ENCODE results near the gene SAXO1.

The SAXO1 gene

DNA sequence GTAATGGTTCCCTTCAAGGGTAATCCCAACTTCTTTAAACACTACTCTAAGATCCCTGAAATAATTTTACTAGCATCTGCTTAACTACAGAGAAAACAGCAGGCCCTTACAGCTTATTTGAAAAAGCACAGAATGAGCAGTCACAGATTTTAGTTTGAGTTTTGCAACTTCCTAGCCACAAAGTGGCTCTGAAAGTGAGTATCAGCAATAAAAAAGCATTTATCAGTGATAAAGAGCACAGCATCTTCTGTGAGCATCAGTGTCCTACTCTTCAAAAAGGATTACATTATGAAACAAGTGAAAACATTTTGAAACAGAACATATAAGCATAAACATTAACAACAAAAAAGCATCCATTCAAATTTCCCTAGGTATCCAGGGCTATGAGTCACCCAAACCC lies 45.0 kb downstream of the SAXO1 start:
- H2BK120ac ChIP-seq (ENCODE audit: low read depth, low read length), result no peak overlapping the region
- no peak overlapping the region for H3K18ac ChIP-seq (ENCODE audit: low read length)
- H3K27me3 ChIP-seq (ENCODE audit: insufficient read depth, low read length, poor library complexity), result no peaks in the 10 kb centered on the region
- no peaks in the 10 kb centered on the region for H3K4me1 ChIP-seq (ENCODE audit: control insufficient read depth, low read depth, low read length)
- H3K9ac ChIP-seq (ENCODE audit: low read length), result no peak overlapping the region
- no peak for DNase-seq
- no peak overlapping the region for H2BK5ac ChIP-seq (ENCODE audit: low read length)
- no peaks in the 10 kb centered on the region for H3K79me1 ChIP-seq (ENCODE audit: low read length)
- H4K8ac ChIP-seq (ENCODE audit: low read depth, low read length), result no peak overlapping the region
- H2BK15ac ChIP-seq (replicated peaks; ENCODE audit: low read depth), result no peak overlapping the region
- H3K36me3 ChIP-seq (ENCODE audit: control insufficient read depth, insufficient read depth, low read length), result no peaks in the 10 kb centered on the region
- H3K79me2 ChIP-seq (ENCODE audit: control insufficient read depth, insufficient read depth, low read length), result no peaks in the 10 kb centered on the region
- no peak overlapping the region for H3K27ac ChIP-seq (ENCODE audit: low read depth, low read length)
- H3K23ac ChIP-seq (ENCODE audit: low read length), result no peak overlapping the region
- no peak overlapping the region for H3K4me3 ChIP-seq (ENCODE audit: low read length)
- H4K5ac ChIP-seq (ENCODE audit: low read length), result no peak overlapping the region
- no peak overlapping the region for H2AK5ac ChIP-seq (ENCODE audit: low read length)
- H3K56ac ChIP-seq (ENCODE audit: low read length), result no peak overlapping the region
- H3K4me2 ChIP-seq (ENCODE audit: low read length), result no peak overlapping the region
- H3K4ac ChIP-seq (ENCODE audit: low read depth, low read length), result no peak overlapping the region

DNA sequence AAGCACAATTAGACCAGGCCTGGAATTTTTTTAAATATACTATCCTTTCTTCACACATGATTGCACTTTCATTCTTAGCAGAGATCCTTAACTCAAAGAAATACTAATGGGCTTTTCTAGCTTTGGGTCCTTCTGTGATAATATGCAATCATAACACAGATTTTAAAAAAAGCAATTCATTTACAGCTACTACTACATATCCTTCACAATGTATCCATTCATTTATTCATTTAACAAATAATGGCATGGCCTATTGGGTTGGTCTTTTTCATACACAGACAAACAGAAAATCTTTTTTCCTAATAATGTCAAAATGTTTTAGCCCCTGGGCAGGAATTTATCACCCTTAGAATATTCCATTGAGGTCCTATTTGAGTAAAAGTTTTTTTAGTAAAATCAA lies 47.0 kb downstream of the SAXO1 start:
- H2BK120ac ChIP-seq (ENCODE audit: low read depth, low read length), result no peak overlapping the region
- H3K36me3 ChIP-seq (ENCODE audit: control insufficient read depth, insufficient read depth, low read length), result no peaks in the 10 kb centered on the region
- no peak overlapping the region for H3K9ac ChIP-seq (ENCODE audit: low read length)
- no peak overlapping the region for H3K56ac ChIP-seq (ENCODE audit: low read length)
- H3K4me3 ChIP-seq (ENCODE audit: low read length), result no peak overlapping the region
- no peak overlapping the region for H4K8ac ChIP-seq (ENCODE audit: low read depth, low read length)
- H3K4ac ChIP-seq (ENCODE audit: low read depth, low read length), result no peak overlapping the region
- no peak overlapping the region for H2AK5ac ChIP-seq (ENCODE audit: low read length)
- H3K4me2 ChIP-seq (ENCODE audit: low read length), result no peak overlapping the region
- no peak overlapping the region for H2BK5ac ChIP-seq (ENCODE audit: low read length)
- no peak overlapping the region for H3K18ac ChIP-seq (ENCODE audit: low read length)
- no peaks in the 10 kb centered on the region for H3K4me1 ChIP-seq (ENCODE audit: control insufficient read depth, low read depth, low read length)
- no peaks in the 10 kb centered on the region for H3K79me2 ChIP-seq (ENCODE audit: control insufficient read depth, insufficient read depth, low read length)
- no peak overlapping the region for H2BK15ac ChIP-seq (replicated peaks; ENCODE audit: low read depth)
- H3K23ac ChIP-seq (ENCODE audit: low read length), result no peak overlapping the region
- no peaks in the 10 kb centered on the region for H3K27me3 ChIP-seq (ENCODE audit: insufficient read depth, low read length, poor library complexity)
- DNase-seq, result no peak
- no peaks in the 10 kb centered on the region for H3K79me1 ChIP-seq (ENCODE audit: low read length)
- no peak overlapping the region for H3K27ac ChIP-seq (ENCODE audit: low read depth, low read length)
- H4K5ac ChIP-seq (ENCODE audit: low read length), result no peak overlapping the region

DNA sequence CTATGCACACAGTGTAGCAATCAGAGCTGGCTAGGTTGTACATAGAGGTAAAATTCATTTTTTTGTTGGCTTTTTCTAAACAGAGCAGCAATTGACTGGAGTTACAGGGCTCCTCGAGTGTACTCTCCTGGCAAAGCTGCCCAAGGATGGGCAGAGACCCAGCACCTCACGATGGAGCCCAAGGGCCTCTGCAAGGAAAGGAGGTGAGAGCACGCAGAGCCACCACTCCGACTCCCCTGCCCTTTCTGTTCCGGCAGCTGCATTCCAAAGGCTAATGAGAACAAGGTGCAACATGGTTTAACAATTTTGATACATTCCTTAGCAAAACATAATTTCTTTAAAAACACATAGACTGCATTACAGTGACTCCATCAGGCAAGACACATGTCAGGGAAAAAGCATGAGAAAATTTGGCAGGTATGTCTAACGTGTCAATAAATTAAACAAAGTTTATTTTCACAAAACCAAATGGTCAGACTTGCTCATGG lies 47.5 kb downstream of the SAXO1 start:
- Histone ChIP-seq H3K4ac (ENCODE audit: low read depth, low read length) (no peak overlapping the region), H3K79me2 (ENCODE audit: control insufficient read depth, insufficient read depth, low read length) (no peaks in the 10 kb centered on the region), H3K18ac (ENCODE audit: low read length) (no peak overlapping the region), H3K4me1 (ENCODE audit: control insufficient read depth, low read depth, low read length) (no peaks in the 10 kb centered on the region), H3K27ac (ENCODE audit: low read depth, low read length) (no peak overlapping the region), H4K8ac (ENCODE audit: low read depth, low read length) (no peak overlapping the region), H3K23ac (ENCODE audit: low read length) (no peak overlapping the region), H3K4me3 (ENCODE audit: low read length) (no peak overlapping the region), H2BK15ac (replicated peaks; ENCODE audit: low read depth) (no peak overlapping the region), H2BK120ac (ENCODE audit: low read depth, low read length) (no peak overlapping the region), H3K27me3 (ENCODE audit: insufficient read depth, low read length, poor library complexity) (no peaks in the 10 kb centered on the region), H3K9ac (ENCODE audit: low read length) (no peak overlapping the region), H4K5ac (ENCODE audit: low read length) (no peak overlapping the region), H3K56ac (ENCODE audit: low read length) (no peak overlapping the region), H3K4me2 (ENCODE audit: low read length) (no peak overlapping the region), H3K79me1 (ENCODE audit: low read length) (no peaks in the 10 kb centered on the region), H2AK5ac (ENCODE audit: low read length) (no peak overlapping the region), H2BK5ac (ENCODE audit: low read length) (no peak overlapping the region), H3K36me3 (ENCODE audit: control insufficient read depth, insufficient read depth, low read length) (no peaks in the 10 kb centered on the region)
- no peak for DNase-seq
- WGBS (ENCODE audit: extremely low coverage, insufficient coverage, low lambda C conversion rate), result no CpG with 5 or more reads among the region's 6 CpGs

DNA sequence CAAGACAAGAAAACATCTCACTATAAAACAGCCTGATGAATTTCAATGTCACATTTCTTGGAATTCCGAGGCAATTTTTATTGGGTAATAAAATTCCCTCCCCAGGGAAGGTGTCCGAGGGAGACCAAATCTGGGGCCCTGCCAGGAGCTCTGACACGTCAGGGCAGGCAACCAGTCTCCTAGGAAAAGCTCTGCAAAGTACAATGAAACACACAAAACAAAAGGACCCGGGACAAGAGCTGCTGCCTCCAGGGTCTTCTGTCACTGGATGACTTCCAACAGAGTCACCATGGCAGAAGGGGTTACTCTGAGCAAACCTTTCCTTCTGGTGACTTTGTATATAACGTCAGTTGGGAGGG lies 50.8 kb downstream of the SAXO1 start:
- H2BK120ac ChIP-seq (ENCODE audit: low read depth, low read length), result no peak overlapping the region
- no peak overlapping the region for H3K56ac ChIP-seq (ENCODE audit: low read length)
- H3K4ac ChIP-seq (ENCODE audit: low read depth, low read length), result no peak overlapping the region
- H4K5ac ChIP-seq (ENCODE audit: low read length), result no peak overlapping the region
- H3K27me3 ChIP-seq (ENCODE audit: insufficient read depth, low read length, poor library complexity), result no peaks in the 10 kb centered on the region
- no peak overlapping the region for H3K9ac ChIP-seq (ENCODE audit: low read length)
- no peaks in the 10 kb centered on the region for H3K4me1 ChIP-seq (ENCODE audit: control insufficient read depth, low read depth, low read length)
- WGBS (ENCODE audit: extremely low coverage, insufficient coverage, low lambda C conversion rate), result no CpG with 5 or more reads among the region's 5 CpGs
- H3K23ac ChIP-seq (ENCODE audit: low read length), result no peak overlapping the region
- no peak overlapping the region for H3K4me3 ChIP-seq (ENCODE audit: low read length)
- H2BK5ac ChIP-seq (ENCODE audit: low read length), result no peak overlapping the region
- H3K79me1 ChIP-seq (ENCODE audit: low read length), result no peaks in the 10 kb centered on the region
- no peaks in the 10 kb centered on the region for H3K79me2 ChIP-seq (ENCODE audit: control insufficient read depth, insufficient read depth, low read length)
- H3K4me2 ChIP-seq (ENCODE audit: low read length), result no peak overlapping the region
- no peak overlapping the region for H2BK15ac ChIP-seq (replicated peaks; ENCODE audit: low read depth)
- H4K8ac ChIP-seq (ENCODE audit: low read depth, low read length), result no peak overlapping the region
- no peak overlapping the region for H3K27ac ChIP-seq (ENCODE audit: low read depth, low read length)
- no peak overlapping the region for H3K18ac ChIP-seq (ENCODE audit: low read length)
- DNase-seq, result no peak
- no peaks in the 10 kb centered on the region for H3K36me3 ChIP-seq (ENCODE audit: control insufficient read depth, insufficient read depth, low read length)
- H2AK5ac ChIP-seq (ENCODE audit: low read length), result no peak overlapping the region

DNA sequence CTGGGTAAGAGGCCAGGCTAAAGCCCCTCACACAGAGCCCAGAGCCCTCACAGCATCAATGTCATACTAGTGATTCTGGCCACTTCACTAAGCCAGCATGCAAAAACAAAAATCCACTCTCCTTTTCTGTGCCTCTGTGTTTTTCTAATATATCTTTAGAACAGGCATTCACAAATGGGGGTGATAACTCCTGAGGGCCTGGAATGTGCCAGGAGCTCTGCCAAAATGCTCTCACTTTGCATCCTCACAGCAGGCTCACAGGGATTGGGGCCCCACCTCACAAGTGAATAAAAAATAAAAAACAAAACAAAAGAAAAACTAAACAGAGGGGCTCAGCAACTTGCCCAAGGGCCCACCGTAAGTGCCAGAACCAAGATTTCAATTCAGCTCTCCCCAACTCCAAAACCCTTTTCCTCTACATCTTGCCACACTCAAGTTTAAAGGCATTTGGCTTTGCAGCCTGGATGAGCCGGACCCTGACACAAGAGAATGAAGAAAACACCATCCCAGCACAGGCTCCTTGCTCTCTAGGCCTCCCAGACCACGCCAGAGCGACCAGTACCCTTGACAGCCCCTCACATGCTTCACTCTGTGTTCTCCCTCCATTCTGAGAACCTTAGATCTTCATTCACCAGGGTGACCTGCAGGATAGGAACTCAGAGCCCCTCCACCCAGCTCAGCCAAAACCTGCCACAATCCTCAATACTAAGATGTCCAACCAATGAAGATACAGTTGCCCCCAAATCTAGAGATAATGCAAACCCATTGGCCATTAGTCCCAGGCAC lies 51.3 kb downstream of the SAXO1 start:
- Histone ChIP-seq H3K79me2 (ENCODE audit: control insufficient read depth, insufficient read depth, low read length) (no peaks in the 10 kb centered on the region), H3K9ac (ENCODE audit: low read length) (no peak overlapping the region), H2BK5ac (ENCODE audit: low read length) (no peak overlapping the region), H3K18ac (ENCODE audit: low read length) (no peak overlapping the region), H2AK5ac (ENCODE audit: low read length) (no peak overlapping the region), H3K4me2 (ENCODE audit: low read length) (no peak overlapping the region), H3K79me1 (ENCODE audit: low read length) (no peaks in the 10 kb centered on the region), H2BK15ac (replicated peaks; ENCODE audit: low read depth) (no peak overlapping the region), H3K56ac (ENCODE audit: low read length) (no peak overlapping the region), H3K4me1 (ENCODE audit: control insufficient read depth, low read depth, low read length) (no peaks in the 10 kb centered on the region), H3K23ac (ENCODE audit: low read length) (no peak overlapping the region), H3K4me3 (ENCODE audit: low read length) (no peak overlapping the region), H3K27ac (ENCODE audit: low read depth, low read length) (no peak overlapping the region), H3K36me3 (ENCODE audit: control insufficient read depth, insufficient read depth, low read length) (no peaks in the 10 kb centered on the region), H3K4ac (ENCODE audit: low read depth, low read length) (no peak overlapping the region), H4K5ac (ENCODE audit: low read length) (no peak overlapping the region), H4K8ac (ENCODE audit: low read depth, low read length) (peak overlapping the region; percentile 76), H2BK120ac (ENCODE audit: low read depth, low read length) (no peak overlapping the region), H3K27me3 (ENCODE audit: insufficient read depth, low read length, poor library complexity) (no peaks in the 10 kb centered on the region)
- WGBS (ENCODE audit: extremely low coverage, insufficient coverage, low lambda C conversion rate), result no CpG with 5 or more reads among the region's 4 CpGs
- DNase-seq, result no peak

DNA sequence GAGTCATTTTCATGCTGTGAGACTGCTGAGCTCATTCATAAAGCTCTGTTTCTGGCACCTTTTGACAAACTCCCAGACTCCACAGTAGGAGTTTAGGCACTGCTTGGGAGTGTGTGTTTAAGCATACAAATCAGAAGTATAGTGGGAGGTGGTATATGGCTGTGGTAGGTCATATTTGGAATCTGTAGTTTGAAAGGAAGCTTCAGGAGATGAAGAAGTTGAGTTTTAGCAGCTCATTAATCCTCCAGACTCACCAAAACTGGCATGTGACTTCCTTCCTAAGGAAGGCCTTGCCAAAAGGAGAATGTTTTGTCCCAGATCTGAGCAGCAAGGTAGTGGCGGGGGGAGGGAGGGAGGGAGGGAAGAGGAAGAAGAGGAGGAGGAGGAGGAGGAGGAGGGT lies 52.8 kb downstream of the SAXO1 start:
- Histone ChIP-seq H3K4me1 (ENCODE audit: control insufficient read depth, low read depth, low read length) (no peaks in the 10 kb centered on the region), H2BK5ac (ENCODE audit: low read length) (no peak overlapping the region), H3K27me3 (ENCODE audit: insufficient read depth, low read length, poor library complexity) (no peaks in the 10 kb centered on the region), H3K79me1 (ENCODE audit: low read length) (no peaks in the 10 kb centered on the region), H3K4me3 (ENCODE audit: low read length) (no peak overlapping the region), H3K4me2 (ENCODE audit: low read length) (no peak overlapping the region), H4K8ac (ENCODE audit: low read depth, low read length) (no peak overlapping the region), H3K27ac (ENCODE audit: low read depth, low read length) (no peak overlapping the region), H2BK120ac (ENCODE audit: low read depth, low read length) (no peak overlapping the region), H3K4ac (ENCODE audit: low read depth, low read length) (no peak overlapping the region), H3K36me3 (ENCODE audit: control insufficient read depth, insufficient read depth, low read length) (no peaks in the 10 kb centered on the region), H3K23ac (ENCODE audit: low read length) (no peak overlapping the region), H2BK15ac (replicated peaks; ENCODE audit: low read depth) (no peak overlapping the region), H3K79me2 (ENCODE audit: control insufficient read depth, insufficient read depth, low read length) (no peaks in the 10 kb centered on the region), H4K5ac (ENCODE audit: low read length) (no peak overlapping the region), H2AK5ac (ENCODE audit: low read length) (no peak overlapping the region), H3K9ac (ENCODE audit: low read length) (no peak overlapping the region), H3K56ac (ENCODE audit: low read length) (no peak overlapping the region), H3K18ac (ENCODE audit: low read length) (no peak overlapping the region)
- no CpG with 5 or more reads among the region's 1 CpG for WGBS (ENCODE audit: extremely low coverage, insufficient coverage, low lambda C conversion rate)
- no peak for DNase-seq
